Neural progenitor cell (in vitro differentiated cells): ENCODE data around the gene MTHFD2L.

Experiments used
- CTCF ChIP-seq: fragments of 200-600 bp; sonication (generic); IDR thresholded peaks from 2 replicates; pipeline ENCODE4 v1.5.1; 2017; ENCODE audit warnings: antibody characterized with exemption, mild to moderate bottlenecking
- EZH2phosphoT487 ChIP-seq: fragments of 200-600 bp; sonication (generic); IDR thresholded peaks from 2 replicates; pipeline ENCODE4 v1.6.1; 2017; ENCODE audit warnings: antibody characterized with exemption

GRCh38 chr4:74284053-74284452, 126.1 kb downstream of the MTHFD2L start:
- TF ChIP-seq CTCF (no peak), EZH2phosphoT487 (no peak)
